HG02938 (cell line): ENCODE data around the gene ACVR1B.
"Not testable (repeated sequence)": the region's sequence is repeated elsewhere in the genome, so short reads cannot be mapped to it uniquely, and the experiment has no call there.

Experiments
- ATAC-seq: cut with Tn5 transposase; IDR thresholded peaks from one replicate; pipeline ENCODE4 v1.9.1; 2021; ENCODE audit warnings: mild to moderate bottlenecking, moderate library complexity; ENCODE audit not compliant: unreplicated experiment

Gene ACVR1B

DNA sequence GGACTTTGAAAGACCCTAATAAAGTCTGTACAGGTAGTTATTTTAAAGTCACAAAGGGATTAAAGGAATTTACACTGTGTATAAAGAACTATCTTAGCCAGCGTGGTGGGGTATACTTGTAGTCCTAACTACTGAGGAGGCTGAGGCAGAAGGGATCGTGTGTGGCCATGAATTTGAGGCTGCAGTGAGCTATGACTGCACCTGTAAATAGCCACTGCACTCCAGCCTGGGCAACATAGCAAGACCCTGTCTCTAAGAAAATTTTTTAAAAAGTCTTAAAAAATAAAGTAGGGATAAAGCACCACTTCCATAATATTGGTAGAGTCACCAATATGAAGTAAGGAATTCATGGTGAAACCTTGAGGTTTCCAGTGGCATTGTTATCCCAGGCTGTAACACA is 18.1 kb downstream of the ACVR1B start:
- no peak for ATAC-seq

DNA sequence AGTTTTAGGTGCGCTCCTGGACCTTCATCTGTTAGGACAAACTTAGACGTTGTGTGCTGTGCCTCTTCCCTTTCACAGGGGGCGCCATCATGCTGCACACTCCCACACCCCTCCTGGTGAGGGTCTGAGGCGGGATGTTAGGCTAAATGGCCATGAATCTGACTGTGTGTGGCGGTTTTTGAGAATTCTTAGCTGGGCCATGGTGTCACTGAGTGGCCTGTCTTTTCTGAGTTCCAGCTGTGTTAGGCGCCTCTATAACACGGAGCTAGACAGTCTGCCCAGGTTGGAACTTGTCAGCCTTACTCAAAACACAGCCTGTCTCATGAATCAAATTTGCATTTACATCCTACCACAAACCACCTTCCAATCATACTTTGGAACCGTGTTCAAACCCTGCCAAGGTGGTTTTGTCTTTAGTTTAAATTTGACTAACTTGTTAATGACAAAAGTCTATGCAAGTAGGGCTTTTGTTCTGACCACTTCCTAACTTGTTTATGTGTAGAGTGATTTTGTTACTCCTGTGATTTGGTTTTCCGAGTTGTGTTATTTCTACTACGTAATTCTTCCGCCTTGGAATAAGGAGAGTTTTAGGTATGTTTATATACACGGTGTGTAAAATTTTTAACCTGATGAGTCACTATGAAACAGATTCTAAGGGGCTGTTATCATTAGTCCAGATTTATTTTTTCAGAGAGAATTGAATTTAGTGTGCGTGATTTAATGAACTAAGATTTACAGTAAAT is 19.6 kb downstream of the ACVR1B start:
- peak; percentile 95 for ATAC-seq

DNA sequence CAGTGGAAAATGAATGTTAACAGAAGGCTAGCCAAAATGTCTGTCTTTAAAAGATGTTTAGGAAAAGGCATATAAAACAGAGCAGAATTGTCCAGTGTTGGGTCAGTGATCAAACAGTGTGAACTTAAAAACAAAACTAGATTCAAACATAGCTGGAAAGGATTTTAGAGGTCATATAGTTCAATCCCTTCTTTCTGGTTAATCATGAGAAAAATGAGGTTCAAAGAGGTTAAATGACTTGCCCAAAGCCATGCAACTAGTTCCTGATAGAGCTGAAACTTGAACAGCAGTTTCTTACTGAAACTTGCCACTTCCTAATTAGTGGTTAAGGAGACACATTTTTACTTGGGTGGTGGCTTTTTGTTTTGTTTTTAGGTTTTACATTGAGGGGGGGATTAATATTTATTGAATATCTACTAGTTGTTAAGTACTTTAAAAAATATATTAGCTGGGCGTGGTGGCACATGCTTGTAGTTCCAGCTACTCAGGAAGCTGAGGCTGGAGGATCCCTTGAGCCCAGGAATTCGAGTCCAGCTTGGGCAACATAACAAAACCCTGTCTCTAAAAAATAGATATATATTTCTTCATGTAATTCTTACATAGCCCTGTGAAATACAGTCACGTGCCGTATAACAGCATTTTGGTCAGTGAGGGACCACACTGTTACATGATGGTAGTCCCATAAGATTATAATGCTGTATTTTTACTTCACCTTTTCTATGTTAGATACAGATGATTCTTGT is 20.4 kb downstream of the ACVR1B start:
- no peak for ATAC-seq

DNA sequence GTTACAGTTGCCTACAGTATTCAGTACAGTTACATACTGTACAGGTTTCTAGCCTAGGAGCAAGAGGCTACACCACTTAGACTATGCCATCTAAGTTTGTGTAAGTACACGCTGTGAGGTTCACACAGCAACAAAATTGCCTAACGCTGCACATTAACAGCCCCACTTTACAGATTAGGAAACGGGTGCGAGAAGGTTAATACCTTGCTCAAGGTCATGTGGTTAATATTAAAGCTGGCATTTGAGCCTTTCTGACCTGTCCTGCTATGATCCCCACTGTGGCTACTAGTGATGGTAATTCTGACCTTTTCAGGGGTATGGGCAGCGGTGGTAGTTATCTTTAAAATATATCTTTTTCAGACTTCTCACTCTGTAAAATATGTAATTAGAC is 20.9 kb downstream of the ACVR1B start:
- no peak for ATAC-seq

DNA sequence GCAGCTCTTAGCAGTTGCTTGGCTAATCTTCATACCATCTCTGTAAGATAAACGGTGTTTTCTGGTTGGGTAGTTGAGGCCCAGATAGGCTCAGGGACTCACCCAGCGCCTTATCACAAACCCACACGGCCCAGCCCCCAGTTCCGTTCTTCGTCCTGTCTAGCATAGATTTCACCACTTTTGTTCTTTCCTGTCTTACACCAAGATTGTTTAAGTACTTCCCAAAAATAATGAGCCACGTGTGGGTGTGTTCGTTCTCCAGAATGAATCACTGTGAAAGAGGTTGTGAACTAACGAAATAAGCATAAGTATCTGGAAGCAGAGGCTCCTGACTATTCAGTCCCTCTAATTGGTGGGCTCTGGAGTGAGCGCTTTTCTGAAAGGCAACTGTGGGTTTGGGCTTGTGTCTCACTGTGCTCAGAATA is 21.4 kb downstream of the ACVR1B start:
- ATAC-seq, result no peak

DNA sequence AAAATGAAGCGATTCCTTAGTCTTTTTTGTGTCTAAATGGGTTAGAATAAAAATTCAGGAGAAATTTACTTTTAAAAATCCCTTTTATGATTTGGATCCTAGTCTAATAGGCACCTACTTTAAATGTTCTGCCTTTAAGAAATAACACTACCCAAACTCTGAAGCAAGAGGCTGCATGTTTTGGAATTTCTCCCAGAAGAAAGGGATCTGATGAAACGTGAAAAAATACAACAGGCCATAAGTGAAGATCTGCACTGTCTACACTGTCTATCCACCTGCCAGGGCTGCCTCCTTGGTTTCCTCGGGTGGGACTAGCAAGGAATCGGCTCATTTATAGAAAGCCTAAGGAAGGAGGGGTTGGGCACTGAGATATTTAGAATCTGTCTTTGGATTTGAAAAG is 22.1 kb downstream of the ACVR1B start:
- no peak for ATAC-seq

DNA sequence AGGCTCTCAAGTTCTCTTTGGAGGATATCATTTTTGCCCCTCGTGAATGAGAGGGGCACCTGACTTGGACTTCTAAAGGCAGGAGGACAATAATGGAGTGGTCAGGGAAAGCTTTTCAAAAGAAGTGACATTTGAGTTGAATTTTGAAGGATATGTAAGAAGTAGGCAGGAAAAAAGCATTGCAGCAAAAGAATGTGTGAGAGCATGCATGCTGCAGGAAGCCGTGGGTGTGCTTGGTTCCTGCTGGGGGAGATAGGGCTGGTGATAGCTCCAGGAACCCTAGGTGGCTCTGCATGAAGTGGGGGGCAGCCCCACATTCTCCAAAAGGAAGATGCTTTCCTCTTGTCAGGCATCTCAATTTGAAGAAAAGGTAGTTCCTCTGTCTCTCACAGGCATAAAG is 23.1 kb downstream of the ACVR1B start:
- no peak for ATAC-seq

DNA sequence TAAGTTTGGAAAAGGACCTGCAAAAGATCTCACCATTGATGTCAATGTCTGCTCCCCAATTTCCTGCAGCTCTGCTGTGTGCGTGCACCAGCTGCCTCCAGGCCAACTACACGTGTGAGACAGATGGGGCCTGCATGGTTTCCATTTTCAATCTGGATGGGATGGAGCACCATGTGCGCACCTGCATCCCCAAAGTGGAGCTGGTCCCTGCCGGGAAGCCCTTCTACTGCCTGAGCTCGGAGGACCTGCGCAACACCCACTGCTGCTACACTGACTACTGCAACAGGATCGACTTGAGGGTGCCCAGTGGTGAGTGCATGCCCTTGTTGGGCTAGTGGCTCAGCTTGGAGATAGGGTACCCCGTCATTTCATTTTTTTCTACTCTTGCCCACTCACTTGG is 23.7 kb downstream of the ACVR1B start:
- ATAC-seq, result no peak

DNA sequence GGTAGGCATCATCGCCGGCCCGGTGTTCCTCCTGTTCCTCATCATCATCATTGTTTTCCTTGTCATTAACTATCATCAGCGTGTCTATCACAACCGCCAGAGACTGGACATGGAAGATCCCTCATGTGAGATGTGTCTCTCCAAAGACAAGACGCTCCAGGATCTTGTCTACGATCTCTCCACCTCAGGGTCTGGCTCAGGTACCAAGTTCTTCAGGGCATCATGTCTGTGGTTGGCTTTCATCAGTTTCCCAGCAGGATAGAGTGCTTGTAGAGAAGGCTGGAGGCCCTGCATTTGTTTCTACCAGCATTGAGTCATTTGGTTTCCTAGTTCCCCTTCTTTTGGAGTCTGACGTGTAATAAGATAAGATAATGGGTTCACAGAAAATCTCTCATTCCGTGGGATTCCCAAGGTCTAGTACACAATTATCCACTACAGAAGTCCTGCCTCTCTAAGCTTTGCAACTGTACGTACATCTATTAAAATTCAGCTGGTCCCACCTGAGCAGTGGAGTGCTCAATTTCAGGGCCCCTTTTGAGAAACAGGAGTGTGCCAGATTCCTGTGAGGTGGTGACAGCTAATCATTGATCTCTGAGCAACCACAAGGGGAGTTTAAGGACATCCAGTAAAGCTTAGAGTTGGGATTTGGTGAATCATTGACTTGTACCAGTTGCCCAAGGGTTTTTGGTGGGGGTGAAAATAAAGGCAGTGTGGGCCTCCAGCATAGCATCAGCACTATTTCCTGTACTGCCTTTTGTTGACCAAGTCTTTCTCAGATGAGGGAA is 25.1 kb downstream of the ACVR1B start:
- ATAC-seq, result no peak

DNA sequence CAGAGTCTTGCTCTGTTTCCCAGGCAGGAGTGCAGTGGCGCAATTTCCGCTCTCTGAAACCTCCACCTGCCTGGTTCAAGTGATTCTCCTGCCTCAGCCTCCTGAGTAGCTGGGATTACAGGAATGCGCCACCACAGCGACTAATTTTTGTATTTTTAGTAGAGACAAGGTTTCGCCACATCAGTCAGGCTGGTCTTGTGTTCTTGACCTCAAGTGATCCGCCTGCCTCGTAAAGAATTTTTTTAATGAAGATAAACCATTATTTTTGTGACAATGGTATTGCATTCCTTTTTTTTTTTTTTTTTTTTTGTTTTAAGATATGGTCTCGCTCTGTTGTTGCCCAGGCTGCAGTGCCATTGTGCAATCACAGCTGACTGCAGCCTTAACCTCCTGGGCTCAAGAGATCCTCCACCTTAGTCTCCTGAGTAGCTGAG is 25.8 kb downstream of the ACVR1B start:
- ATAC-seq, result no peak

DNA sequence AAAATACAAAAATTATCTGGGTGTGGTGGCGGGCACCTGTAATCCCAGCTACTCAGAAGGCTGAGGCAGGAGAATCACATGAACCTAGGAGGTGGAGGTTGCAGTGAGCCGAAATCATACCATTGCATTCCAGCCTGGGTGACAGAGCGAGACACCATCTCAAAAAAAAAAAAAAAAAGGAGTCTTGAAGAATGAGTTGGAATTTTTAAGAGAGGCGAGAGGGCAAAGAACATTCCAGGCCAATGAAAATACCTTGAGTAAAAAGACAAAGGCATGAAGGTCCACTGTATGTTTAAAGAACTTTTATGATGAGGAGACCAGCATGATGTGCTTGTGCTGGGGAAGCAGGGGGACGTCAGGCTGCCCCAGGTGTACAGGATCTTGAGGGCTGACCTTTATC is 27.8 kb downstream of the ACVR1B start:
- not testable (repeated sequence) for ATAC-seq

DNA sequence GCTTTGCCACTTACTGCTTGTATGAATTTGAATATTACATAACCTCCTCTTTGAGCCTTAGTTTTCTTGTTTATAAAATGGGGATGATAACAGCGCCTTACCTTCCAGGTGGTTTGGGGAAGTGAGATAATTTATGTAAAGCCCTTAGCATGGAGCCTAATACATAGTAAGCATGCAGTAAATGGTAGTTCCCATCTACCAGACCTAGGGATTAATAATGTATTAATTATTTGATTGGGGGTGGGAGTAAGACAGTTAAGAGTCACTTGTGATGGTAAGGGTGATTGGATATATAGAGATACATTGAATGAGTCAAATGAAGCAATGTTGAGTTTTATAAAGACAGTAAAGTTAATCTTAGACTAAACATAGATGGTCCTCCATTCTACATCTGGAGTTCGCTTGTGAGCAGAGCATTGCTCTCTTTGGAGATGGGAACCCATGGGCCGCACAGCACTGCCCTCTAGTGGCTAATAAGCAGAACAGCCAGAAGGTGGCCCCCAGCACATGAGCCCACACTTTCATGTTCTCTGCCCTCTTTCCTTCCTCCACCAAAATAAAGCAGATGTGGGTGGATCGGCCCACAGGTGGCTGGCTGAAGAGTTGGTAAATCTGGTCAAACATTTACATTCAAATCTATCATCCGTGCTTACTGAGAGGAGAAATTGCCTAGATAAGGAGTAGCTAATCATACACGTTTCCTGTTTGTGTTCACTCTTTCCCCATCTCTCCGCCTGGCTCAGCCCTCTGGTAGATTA is 28.7 kb downstream of the ACVR1B start:
- no peak for ATAC-seq

DNA sequence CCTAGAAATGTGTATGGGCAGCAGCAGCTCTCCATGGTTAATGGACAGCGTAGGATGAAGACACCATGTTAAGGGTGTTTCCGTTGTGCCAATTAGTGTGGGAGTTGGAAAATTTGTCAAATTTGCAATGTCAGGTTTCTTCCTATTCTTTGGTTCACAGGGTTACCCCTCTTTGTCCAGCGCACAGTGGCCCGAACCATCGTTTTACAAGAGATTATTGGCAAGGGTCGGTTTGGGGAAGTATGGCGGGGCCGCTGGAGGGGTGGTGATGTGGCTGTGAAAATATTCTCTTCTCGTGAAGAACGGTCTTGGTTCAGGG is 29.3 kb downstream of the ACVR1B start:
- no peak for ATAC-seq

DNA sequence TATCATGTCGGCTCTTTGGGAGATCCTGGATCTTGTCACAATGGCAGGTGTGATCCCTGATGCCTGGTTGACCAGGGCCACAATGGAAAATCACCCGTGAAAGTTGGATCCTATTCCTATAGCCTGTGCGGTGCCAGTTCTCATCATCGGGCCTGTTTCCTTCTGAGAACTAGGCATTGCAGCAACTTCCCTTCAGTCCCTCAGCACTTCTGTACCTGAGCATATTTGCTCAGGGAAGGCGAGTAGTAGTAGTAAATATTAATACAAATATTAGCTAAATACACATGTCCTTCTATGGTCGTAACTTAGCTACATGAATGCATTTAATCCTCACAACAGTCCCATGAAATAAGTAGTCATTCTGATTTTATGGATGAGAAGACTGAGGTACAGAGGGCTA is 33.2 kb downstream of the ACVR1B start:
- ATAC-seq, result no peak

DNA sequence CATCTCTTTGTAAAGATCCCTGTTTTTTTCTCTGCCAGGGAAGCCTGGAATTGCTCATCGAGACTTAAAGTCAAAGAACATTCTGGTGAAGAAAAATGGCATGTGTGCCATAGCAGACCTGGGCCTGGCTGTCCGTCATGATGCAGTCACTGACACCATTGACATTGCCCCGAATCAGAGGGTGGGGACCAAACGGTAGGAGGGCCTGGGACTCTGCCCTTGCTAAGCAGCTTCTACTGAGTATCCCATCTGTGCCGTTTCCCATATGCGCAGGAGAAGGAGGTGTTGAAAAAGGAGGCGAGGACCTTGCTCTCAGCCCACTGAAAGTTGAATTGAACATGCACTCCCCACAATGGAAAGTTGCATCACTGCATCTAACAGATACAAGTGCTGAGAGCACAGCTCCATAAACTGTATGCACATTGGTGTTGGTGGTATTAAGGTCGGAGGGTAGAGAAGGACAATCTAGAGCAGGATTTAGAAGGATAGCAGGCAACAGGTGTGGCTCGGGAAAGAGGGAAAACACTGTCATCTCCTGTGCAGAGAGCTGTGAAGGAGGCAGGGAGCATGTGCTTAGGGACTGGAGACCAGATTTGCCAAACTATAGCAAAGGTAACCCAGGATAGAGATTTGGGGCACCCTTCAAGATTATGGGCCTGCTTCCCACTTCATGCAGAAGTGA is 33.8 kb downstream of the ACVR1B start:
- ATAC-seq, result no peak

DNA sequence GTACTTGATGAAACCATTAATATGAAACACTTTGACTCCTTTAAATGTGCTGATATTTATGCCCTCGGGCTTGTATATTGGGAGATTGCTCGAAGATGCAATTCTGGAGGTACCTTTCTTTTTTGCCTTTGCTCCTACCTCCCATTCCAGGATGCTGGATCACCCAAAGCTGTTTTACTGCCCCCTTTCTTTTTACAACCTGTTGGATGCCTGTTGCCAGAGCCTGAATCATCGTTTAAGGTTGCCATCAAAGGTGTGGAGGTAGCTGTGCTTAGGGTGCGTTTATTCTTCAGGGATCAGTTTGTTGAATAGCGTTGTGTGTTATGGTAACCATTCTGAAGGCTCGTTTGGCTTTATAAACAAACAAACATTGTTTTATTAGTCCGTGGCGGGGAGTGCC is 35.3 kb downstream of the ACVR1B start:
- ATAC-seq, result no peak

DNA sequence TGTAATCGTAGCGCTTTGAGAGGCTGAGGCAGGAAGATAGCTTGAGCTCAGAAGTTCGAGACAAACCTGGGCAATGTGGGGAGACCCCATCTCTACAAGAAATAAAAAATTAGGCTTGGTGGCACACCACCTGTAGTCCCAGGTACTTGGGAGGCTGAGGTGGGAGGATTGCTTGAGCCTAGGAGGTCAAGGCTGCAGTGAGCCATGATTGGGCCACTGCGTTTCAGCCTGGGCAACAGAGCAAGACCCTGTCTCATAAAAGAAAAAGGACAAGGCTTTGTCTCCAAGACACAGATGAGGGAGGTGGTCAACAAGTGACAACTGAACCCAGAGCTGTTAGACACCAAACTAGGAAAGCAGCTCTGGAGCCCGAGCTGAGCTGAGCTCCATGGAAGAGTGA is 40.7 kb downstream of the ACVR1B start:
- ATAC-seq, result no peak

DNA sequence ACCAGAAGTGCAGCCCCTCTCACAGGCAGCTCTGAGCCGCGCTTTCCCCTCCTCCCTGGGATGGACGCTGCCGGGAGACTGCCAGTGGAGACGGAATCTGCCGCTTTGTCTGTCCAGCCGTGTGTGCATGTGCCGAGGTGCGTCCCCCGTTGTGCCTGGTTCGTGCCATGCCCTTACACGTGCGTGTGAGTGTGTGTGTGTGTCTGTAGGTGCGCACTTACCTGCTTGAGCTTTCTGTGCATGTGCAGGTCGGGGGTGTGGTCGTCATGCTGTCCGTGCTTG is 43.0 kb downstream of the ACVR1B start:
- no peak for ATAC-seq

DNA sequence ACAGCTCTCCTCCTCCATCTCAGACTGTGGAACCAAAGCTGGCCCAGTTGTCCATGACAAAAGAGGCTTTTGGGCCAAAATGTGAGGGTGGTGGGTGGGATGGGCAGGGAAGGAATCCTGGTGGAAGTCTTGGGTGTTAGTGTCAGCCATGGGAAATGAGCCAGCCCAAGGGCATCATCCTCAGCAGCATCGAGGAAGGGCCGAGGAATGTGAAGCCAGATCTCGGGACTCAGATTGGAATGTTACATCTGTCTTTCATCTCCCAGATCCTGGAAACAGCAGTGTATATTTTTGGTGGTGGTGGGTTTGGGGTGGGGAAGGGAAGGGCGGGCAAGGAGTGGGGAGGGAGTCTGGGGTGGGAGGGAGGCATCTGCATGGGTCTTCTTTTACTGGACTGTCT is 43.5 kb downstream of the ACVR1B start:
- no peak for ATAC-seq

DNA sequence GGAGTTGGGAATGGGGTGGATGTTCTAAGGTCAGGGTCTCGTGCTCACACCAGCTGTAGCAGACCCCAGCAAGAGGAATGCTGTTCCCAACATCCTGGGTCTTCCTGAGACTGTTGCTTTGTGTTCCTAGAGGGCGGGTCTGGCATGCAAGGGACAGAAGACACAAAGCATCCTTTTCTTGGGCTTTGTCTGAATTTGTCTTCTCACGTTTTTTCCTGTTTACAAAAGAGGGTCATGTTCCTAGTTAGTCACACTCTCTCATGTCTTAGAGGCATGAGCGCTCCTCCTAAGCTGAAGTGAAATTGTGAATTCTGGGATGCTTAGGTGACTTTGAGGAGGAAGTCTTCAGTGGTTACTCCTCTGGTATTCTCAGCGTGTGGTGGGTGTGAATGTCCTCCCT is 45.6 kb downstream of the ACVR1B start:
- no peak for ATAC-seq

DNA sequence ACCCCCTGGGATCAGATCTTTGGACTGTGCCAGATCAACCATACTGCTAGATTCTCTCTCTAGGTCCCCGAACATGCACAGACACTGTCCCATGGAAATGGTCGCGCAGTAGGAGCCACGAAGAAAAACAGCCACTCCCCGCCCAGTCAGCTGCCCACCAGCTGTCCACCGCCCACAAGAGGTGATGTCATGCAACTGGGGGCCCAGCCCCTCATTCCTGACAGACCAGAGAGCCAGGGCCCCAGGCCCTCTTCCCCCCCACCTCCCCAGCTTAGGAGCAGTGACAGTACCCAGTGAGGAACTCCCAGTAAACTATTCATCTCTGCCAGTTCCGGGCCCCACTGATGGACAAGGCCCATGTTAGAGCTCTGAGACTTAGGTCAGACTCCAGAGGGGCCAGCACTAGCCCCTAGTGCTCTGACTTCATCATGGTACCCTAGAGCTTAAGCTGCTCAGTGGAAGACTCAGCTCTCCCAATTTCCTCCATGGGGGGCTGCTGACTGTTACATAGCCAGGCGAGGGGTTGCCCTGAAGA is 51.6 kb downstream of the ACVR1B start:
- no peak for ATAC-seq
